Skin epidermis (tissue), 12 donors: ENCODE data around the gene AJM1.
"Not testable (repeated sequence)": the region's sequence is repeated elsewhere in the genome, so short reads cannot be mapped to it uniquely, and the experiment has no call there.

Experiments
- H3K27ac ChIP-seq, 21 experiments: fragments of 200-600 bp; sonication (generic) in 11 of 21; one replicate each; pipeline ENCODE4 v1.5.0; 2020; ENCODE audit warnings: mild to moderate bottlenecking in 3 of 21, inconsistent platforms in 2 of 21, moderate library complexity in 2 of 21
- H3K4me3 ChIP-seq, 7 experiments: fragments of 200-600 bp; sonication (generic) in 2 of 7; one replicate each; pipeline ENCODE4 v1.5.0; 2020; ENCODE audit warnings: inconsistent platforms in 2 of 7, mild to moderate bottlenecking in 2 of 7, moderate library complexity in 1 of 7

Gene AJM1

GRCh38 chr9:136829412-136829811 lies 12.9 kb upstream of the AJM1 start:
- no peak overlapping the region for H3K27ac ChIP-seq
- H3K4me3 ChIP-seq = no peak overlapping the region

GRCh38 chr9:136829981-136830885 lies 12.0 kb upstream of the AJM1 start:
- no peak overlapping the region for H3K27ac ChIP-seq
- no peak overlapping the region for H3K4me3 ChIP-seq

- Histone ChIP-seq H3K4me3 (no peak overlapping the region), H3K27ac (no peak overlapping the region)
Observed at GRCh38 chr9:136831002-136831719, 11.1 kb upstream of the AJM1 start.

- Histone ChIP-seq H3K4me3 (no peak overlapping the region), H3K27ac (no peak overlapping the region)
Observed at GRCh38 chr9:136831720-136832104, 10.6 kb upstream of the AJM1 start.

- Histone ChIP-seq H3K27ac (no peak overlapping the region), H3K4me3 (no peak overlapping the region)
Observed at GRCh38 chr9:136832581-136832980, 9.7 kb upstream of the AJM1 start.

GRCh38 chr9:136833381-136834048 lies 8.8 kb upstream of the AJM1 start:
- not testable (repeated sequence) for H3K27ac ChIP-seq, H3K4me3 ChIP-seq

GRCh38 chr9:136835162-136835931 lies 6.9 kb upstream of the AJM1 start:
- no peak overlapping the region for H3K4me3 ChIP-seq
- no peak overlapping the region for H3K27ac ChIP-seq

- Histone ChIP-seq H3K27ac (no peak overlapping the region), H3K4me3 (no peak overlapping the region)
Observed at GRCh38 chr9:136835932-136836904, 6.1 kb upstream of the AJM1 start.

GRCh38 chr9:136837146-136837855 lies 5.0 kb upstream of the AJM1 start:
- Histone ChIP-seq H3K4me3 (no peak overlapping the region), H3K27ac (no peak overlapping the region)

GRCh38 chr9:136837856-136838277 lies 4.4 kb upstream of the AJM1 start:
- H3K4me3 ChIP-seq, H3K27ac ChIP-seq: not testable (repeated sequence)

GRCh38 chr9:136838314-136839228 lies 3.7 kb upstream of the AJM1 start:
- Histone ChIP-seq H3K27ac (no peak overlapping the region), H3K4me3 (no peak overlapping the region)

- Histone ChIP-seq H3K27ac (no peak overlapping the region), H3K4me3 (no peak overlapping the region)
Observed at GRCh38 chr9:136839229-136840139, 2.8 kb upstream of the AJM1 start.

- peak overlapping the region in 1 of 21 experiments; percentile 27 for H3K27ac ChIP-seq
- no peak overlapping the region for H3K4me3 ChIP-seq
Observed at GRCh38 chr9:136840140-136840876, 2.0 kb upstream of the AJM1 start.

- Histone ChIP-seq H3K4me3 (no peak overlapping the region), H3K27ac (peak overlapping the region in 3 of 21 experiments; percentile 2 to 29 (median 27))
Observed at GRCh38 chr9:136840877-136841645, 1.2 kb upstream of the AJM1 start.
